Stimulated activated memory B cell treated with anti-CD40 and anti-IgM and Interleukin-4, amounts not matched to agents 10 μg/mL and 1 μg/mL and 100 μg/mL, for 72 hours (primary cell): ENCODE measurements around the gene RARG.
A peak's percentile ranks its signal among the peaks of the same experiment; 100 is the strongest.
"Not testable (repeated sequence)": the region's sequence is repeated elsewhere in the genome, so short reads cannot be mapped to it uniquely, and the experiment has no call there.

Experiments
- ATAC-seq: fragments of 150-1000 bp; cut with Tn5 transposase; 2 replicates; pipeline ENCODE4 v1.10.0; 2021
- H3K27ac Mint-ChIP-seq: one replicate; pipeline ENCODE4 v1.8.0; 2022; ENCODE audit warnings: mild to moderate bottlenecking, mixed read lengths
- H3K27me3 Mint-ChIP-seq: one replicate; pipeline ENCODE4 v1.8.0; 2022; ENCODE audit warnings: mixed read lengths
- H3K36me3 Mint-ChIP-seq: one replicate; pipeline ENCODE4 v1.8.0; 2022; ENCODE audit warnings: mixed read lengths
- H3K4me1 Mint-ChIP-seq: one replicate; pipeline ENCODE4 v1.8.0; 2022; ENCODE audit warnings: mixed read lengths
- H3K4me3 Mint-ChIP-seq: one replicate; pipeline ENCODE4 v1.8.0; 2022; ENCODE audit warnings: mild to moderate bottlenecking, moderate library complexity, mixed read lengths
- H3K9me3 Mint-ChIP-seq: one replicate; pipeline ENCODE4 v1.8.0; 2022; ENCODE audit warnings: mixed read lengths

Gene RARG

GRCh38 chr12:53211476-53212381, 20.3 kb downstream of the RARG start:
- H3K4me3 Mint-ChIP-seq: no peak overlapping the region
- peak overlapping the region; percentile 29 for H3K27ac Mint-ChIP-seq
- H3K36me3 Mint-ChIP-seq: peaks cover 26% of the 10 kb centered on the region
- H3K27me3 Mint-ChIP-seq: no peaks in the 10 kb centered on the region
- peaks cover 69% of the 10 kb centered on the region for H3K4me1 Mint-ChIP-seq
- H3K9me3 Mint-ChIP-seq: no peaks in the 10 kb centered on the region
- no peak for ATAC-seq

DNA sequence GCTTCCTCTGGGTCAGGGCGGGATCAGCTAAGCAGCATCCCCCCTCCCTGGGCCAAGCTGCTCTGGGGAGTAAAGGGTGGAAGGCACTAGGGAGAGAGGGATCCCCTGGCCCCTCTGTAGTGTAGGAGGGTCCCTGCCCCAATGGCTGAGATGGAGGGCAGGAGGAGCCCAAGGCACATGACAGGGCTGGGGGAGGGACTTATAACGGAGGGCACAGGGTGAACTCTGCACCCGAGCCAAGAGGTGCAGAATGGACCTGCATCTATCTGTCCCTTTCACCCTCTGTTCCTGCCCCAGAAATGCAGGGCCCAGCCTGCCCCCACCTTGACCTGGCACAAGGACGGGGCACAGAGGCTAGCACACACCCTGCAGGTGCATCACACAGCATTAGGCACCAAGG, 21.2 kb downstream of the RARG start:
- Mint-ChIP-seq H3K27ac (no peak overlapping the region), H3K36me3 (peaks cover 26% of the 10 kb centered on the region), H3K9me3 (no peaks in the 10 kb centered on the region), H3K4me1 (peaks cover 69% of the 10 kb centered on the region), H3K27me3 (no peaks in the 10 kb centered on the region), H3K4me3 (no peak overlapping the region)
- ATAC-seq: no peak

GRCh38 chr12:53208877-53209463, 23.0 kb downstream of the RARG start:
- Mint-ChIP-seq H3K27ac (peak overlapping the region; percentile 86), H3K9me3 (no peaks in the 10 kb centered on the region), H3K27me3 (no peaks in the 10 kb centered on the region), H3K36me3 (peaks cover 17% of the 10 kb centered on the region), H3K4me1 (peaks cover 66% of the 10 kb centered on the region), H3K4me3 (peak overlapping the region; percentile 79)
- peak; percentile 63 for ATAC-seq

- Mint-ChIP-seq H3K36me3 (peaks cover 12% of the 10 kb centered on the region), H3K4me1 (peaks cover 65% of the 10 kb centered on the region), H3K4me3 (peak overlapping the region; percentile 57), H3K27me3 (no peaks in the 10 kb centered on the region), H3K27ac (peak overlapping the region; percentile 86), H3K9me3 (no peaks in the 10 kb centered on the region)
- ATAC-seq: no peak
Observed at GRCh38 chr12:53208435-53208834, 23.6 kb downstream of the RARG start.

DNA sequence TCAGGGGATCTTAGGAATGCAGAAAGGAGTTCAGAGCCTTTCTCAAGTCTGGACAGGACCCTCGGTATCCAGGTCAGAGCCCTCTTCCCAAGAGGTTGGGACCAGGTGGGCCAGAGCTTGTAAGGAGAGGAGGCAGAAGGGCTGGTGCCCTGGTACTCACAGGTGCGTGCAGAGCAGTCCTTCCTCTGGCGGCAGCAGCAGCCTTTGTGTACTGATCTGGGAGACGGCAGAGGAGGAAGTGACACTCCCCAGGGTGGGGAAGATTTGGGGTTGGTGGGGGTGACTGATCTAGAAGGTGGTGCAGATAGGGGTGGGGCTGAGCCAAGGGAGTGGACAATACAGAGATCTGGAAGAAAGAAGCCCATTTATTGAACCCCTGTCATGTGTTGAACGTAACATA, 25.0 kb downstream of the RARG start, which contains the start of gene ITGB7:
ITGB7 (minus strand) TSS at position 210 of the 400 bp plus-strand sequence. CDS start 6,808 bp downstream, outside the sequence.
- ATAC-seq: peak; percentile 91
- Mint-ChIP-seq H3K36me3 (peaks cover 9% of the 10 kb centered on the region), H3K9me3 (no peaks in the 10 kb centered on the region), H3K4me3 (peak within 1 kb of the TSS; percentile 86), H3K27me3 (no peaks in the 10 kb centered on the region), H3K4me1 (peaks cover 64% of the 10 kb centered on the region), H3K27ac (peak within 1 kb of the TSS; percentile 86)

- Mint-ChIP-seq H3K4me3 (peak overlapping the region; percentile 86), H3K36me3 (peaks cover 10% of the 10 kb centered on the region), H3K4me1 (peaks cover 65% of the 10 kb centered on the region), H3K9me3 (no peaks in the 10 kb centered on the region), H3K27ac (peak overlapping the region; percentile 86), H3K27me3 (no peaks in the 10 kb centered on the region)
- ATAC-seq: peak; percentile 88
Observed at GRCh38 chr12:53205747-53206419, 26.1 kb downstream of the RARG start.

- H3K36me3 Mint-ChIP-seq: peaks cover 24% of the 10 kb centered on the region
- ATAC-seq: no peak
- peak overlapping the region; percentile 31 for H3K4me3 Mint-ChIP-seq
- H3K27me3 Mint-ChIP-seq: no peaks in the 10 kb centered on the region
- H3K9me3 Mint-ChIP-seq: no peaks in the 10 kb centered on the region
- H3K27ac Mint-ChIP-seq: peak overlapping the region; percentile 86
- H3K4me1 Mint-ChIP-seq: peaks cover 78% of the 10 kb centered on the region
Observed at GRCh38 chr12:53204351-53204750, 27.7 kb downstream of the RARG start.

- not testable (repeated sequence) for H3K27ac Mint-ChIP-seq, ATAC-seq, H3K9me3 Mint-ChIP-seq, H3K27me3 Mint-ChIP-seq, H3K4me3 Mint-ChIP-seq
- Mint-ChIP-seq H3K4me1 (peaks cover 80% of the 10 kb centered on the region), H3K36me3 (peaks cover 26% of the 10 kb centered on the region)
Observed at GRCh38 chr12:53202316-53202715, 29.7 kb downstream of the RARG start.

DNA sequence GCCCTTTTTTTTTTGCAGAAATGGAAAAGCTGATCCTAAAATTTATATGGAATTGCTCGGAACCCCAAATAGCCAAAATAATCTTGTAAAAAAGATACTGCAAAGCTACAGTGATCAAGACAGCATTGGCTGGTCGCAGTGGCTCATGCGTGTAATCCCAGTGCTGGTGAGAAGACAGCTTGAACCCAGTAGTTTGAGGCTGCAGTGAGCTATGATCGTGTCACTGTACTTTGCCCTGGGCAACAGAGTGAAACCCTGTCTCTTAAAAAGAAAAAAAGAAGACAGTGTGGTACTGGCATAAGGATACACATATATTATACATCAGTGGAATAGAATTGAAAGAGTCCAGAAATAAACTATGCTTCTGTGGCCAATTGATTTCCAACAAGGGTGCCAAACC, 30.4 kb downstream of the RARG start:
- no peaks in the 10 kb centered on the region for H3K9me3 Mint-ChIP-seq
- peaks cover 32% of the 10 kb centered on the region for H3K36me3 Mint-ChIP-seq
- H3K27me3 Mint-ChIP-seq: no peaks in the 10 kb centered on the region
- H3K27ac Mint-ChIP-seq: peak overlapping the region; percentile 89
- no peak overlapping the region for H3K4me3 Mint-ChIP-seq
- H3K4me1 Mint-ChIP-seq: peaks cover 80% of the 10 kb centered on the region
- ATAC-seq: no peak

GRCh38 chr12:53201177-53201541, 30.9 kb downstream of the RARG start:
- Mint-ChIP-seq H3K9me3 (no peaks in the 10 kb centered on the region), H3K27ac (peak overlapping the region; percentile 89), H3K4me3 (peak overlapping the region; percentile 70), H3K4me1 (peaks cover 78% of the 10 kb centered on the region), H3K27me3 (no peaks in the 10 kb centered on the region), H3K36me3 (peaks cover 36% of the 10 kb centered on the region)
- ATAC-seq: no peak

GRCh38 chr12:53200458-53201176, 31.4 kb downstream of the RARG start:
- ATAC-seq: peak; percentile 86
- H3K4me1 Mint-ChIP-seq: peaks cover 73% of the 10 kb centered on the region
- H3K27me3 Mint-ChIP-seq: no peaks in the 10 kb centered on the region
- no peaks in the 10 kb centered on the region for H3K9me3 Mint-ChIP-seq
- peak overlapping the region; percentile 89 for H3K27ac Mint-ChIP-seq
- H3K4me3 Mint-ChIP-seq: peak overlapping the region; percentile 70
- H3K36me3 Mint-ChIP-seq: peaks cover 40% of the 10 kb centered on the region

GRCh38 chr12:53200107-53200457, 31.9 kb downstream of the RARG start:
- H3K4me3 Mint-ChIP-seq: no peak overlapping the region
- ATAC-seq: peak; percentile 3
- peaks cover 45% of the 10 kb centered on the region for H3K36me3 Mint-ChIP-seq
- H3K27me3 Mint-ChIP-seq: no peaks in the 10 kb centered on the region
- H3K9me3 Mint-ChIP-seq: no peaks in the 10 kb centered on the region
- peaks cover 68% of the 10 kb centered on the region for H3K4me1 Mint-ChIP-seq
- peak overlapping the region; percentile 89 for H3K27ac Mint-ChIP-seq

DNA sequence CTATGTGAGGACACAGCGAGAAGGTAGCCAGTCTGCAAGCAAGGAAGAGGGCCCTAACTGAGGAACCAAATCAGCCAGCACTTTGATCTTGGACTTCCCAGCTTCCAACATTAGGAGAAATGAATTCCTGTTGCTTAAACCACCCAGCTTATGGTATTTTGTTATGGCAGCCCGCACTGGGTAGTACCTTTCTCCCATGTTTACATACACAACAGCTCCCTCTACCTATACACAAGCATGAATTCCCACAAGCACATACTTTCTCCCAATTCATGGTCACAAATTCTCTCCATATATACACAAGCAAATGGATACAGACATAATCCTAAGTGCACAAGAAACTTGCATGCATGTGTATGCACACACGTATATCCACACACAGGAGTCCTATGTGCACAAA, 32.3 kb downstream of the RARG start:
- peak overlapping the region; percentile 89 for H3K27ac Mint-ChIP-seq
- H3K36me3 Mint-ChIP-seq: peaks cover 46% of the 10 kb centered on the region

DNA sequence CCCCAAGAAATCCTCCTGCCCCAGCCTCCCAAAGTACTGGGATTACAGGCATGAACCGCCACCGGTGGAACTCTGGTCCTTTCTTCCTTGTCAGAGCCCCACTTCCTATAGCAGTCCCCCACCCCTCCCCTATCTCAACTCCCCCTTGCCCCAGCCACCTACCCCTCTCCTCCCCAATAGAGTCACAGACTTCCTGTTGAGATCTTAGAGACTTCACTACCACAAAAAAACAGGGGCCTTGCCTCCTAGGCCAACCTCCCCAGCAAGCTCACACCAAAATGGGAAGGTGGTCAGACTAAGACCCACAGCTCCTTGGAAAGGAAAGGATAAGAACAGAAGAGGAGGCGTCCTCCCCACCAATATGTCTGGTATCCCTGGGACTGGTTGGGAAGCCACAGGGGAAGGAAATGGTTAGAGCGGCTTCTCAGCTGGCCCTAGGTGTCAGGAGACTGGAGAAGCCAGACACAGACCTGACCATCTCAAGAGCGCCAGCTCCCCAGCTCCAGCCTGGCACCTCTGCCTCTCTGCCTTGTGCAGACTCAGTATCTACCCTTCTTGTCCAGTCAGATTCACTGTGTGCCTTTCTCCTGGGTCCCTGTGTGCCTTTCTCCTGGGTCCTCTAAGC, 33.4 kb downstream of the RARG start:
- ATAC-seq: no peak
- peak overlapping the region; percentile 72 for H3K27ac Mint-ChIP-seq
- no peaks in the 10 kb centered on the region for H3K27me3 Mint-ChIP-seq
- H3K4me3 Mint-ChIP-seq: peak overlapping the region; percentile 53
- peaks cover 56% of the 10 kb centered on the region for H3K36me3 Mint-ChIP-seq
- H3K4me1 Mint-ChIP-seq: peaks cover 56% of the 10 kb centered on the region
- H3K9me3 Mint-ChIP-seq: no peaks in the 10 kb centered on the region

More for the DNA sequence above, 32.3 kb downstream of the RARG start:
- H3K4me1 Mint-ChIP-seq: peaks cover 66% of the 10 kb centered on the region
- H3K4me3 Mint-ChIP-seq: no peak overlapping the region
- H3K27me3 Mint-ChIP-seq: no peaks in the 10 kb centered on the region
- no peak for ATAC-seq
- H3K9me3 Mint-ChIP-seq: no peaks in the 10 kb centered on the region
